AG10803 (cell line): ENCODE measurements around the gene KLHL17.

Experiments
- DNase-seq: peaks from one replicate; pipeline ENCODE4 v3.0.0; 2010; ENCODE audit warnings: low read depth
- H3K4me3 ChIP-seq: 2 replicates; pipeline ENCODE4 v1.5.1; 2011; ENCODE audit warnings: mild to moderate bottlenecking, low read length, control low read depth
- TF ChIP-seq, protein P1 (sequence below): conservative IDR thresholded peaks from 2 replicates; pipeline ENCODE4 v1.5.1; 2011; ENCODE audit warnings: mild to moderate bottlenecking, low read length, control low read depth, inconsistent platforms

The KLHL17 gene

DNA sequence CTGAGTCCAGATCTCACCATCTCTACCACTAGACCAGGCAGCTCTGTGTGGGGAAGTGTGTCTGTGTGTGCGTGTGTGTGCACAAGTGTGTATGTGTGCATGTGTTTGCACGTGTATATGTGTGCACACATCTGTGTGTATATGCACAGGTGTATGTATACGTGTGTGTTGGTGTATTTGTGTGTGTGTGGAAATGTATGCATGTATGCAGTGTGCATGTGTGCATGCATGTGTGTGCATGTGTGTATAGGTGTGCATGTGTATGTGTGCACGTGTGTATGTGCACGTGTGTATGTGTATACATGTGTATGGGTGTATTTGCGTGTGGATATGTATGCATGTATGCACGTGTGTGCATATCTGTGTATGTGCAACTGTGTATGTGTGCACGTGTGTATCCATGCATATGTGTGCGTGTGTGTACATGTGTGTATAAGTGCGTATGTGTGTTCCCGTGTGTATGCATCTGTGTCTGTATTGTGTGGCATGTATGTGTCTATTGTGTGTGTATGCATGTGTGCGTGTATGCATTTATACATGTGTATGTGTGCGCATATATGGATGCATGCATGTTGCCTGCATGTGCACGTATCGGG, 9.0 kb downstream of the KLHL17 start:
- DNase-seq = no peak
- TF ChIP-seq, protein P1, sequence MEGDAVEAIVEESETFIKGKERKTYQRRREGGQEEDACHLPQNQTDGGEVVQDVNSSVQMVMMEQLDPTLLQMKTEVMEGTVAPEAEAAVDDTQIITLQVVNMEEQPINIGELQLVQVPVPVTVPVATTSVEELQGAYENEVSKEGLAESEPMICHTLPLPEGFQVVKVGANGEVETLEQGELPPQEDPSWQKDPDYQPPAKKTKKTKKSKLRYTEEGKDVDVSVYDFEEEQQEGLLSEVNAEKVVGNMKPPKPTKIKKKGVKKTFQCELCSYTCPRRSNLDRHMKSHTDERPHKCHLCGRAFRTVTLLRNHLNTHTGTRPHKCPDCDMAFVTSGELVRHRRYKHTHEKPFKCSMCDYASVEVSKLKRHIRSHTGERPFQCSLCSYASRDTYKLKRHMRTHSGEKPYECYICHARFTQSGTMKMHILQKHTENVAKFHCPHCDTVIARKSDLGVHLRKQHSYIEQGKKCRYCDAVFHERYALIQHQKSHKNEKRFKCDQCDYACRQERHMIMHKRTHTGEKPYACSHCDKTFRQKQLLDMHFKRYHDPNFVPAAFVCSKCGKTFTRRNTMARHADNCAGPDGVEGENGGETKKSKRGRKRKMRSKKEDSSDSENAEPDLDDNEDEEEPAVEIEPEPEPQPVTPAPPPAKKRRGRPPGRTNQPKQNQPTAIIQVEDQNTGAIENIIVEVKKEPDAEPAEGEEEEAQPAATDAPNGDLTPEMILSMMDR = no peak
- H3K4me3 ChIP-seq = no peak overlapping the region

DNA sequence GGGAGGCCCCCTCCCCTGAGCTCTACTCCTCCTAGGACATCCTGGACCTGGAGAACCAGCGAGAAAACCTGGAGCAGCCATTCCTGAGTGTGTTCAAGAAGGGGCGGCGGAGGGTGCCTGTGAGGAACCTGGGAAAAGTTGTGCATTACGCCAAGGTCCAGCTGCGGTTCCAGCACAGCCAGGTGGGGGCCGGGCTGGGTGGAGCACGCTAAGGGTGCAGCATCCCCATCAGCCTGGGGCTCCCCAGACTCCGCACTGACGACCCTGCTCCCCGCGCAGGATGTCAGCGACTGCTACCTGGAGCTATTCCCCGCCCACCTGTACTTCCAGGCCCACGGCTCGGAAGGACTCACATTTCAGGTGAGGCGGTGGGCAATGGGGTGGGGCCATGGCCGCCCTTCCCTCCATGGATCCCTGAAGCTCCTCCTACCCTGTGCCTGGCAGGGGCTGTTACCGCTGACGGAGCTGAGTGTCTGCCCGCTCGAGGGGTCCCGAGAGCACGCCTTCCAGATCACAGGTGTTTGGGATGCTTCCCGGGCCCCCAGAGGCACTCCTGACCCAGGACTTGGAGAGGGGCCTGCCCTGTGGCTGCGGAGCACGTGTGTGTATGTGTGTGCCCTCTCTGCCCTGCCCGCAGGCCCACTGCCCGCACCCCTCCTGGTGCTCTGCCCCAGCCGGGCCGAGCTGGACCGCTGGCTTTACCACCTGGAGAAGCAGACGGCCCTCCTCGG, 10.0 kb downstream of the KLHL17 start:
- DNase-seq = no peak
- TF ChIP-seq, protein P1 = no peak
- no peak overlapping the region for H3K4me3 ChIP-seq

DNA sequence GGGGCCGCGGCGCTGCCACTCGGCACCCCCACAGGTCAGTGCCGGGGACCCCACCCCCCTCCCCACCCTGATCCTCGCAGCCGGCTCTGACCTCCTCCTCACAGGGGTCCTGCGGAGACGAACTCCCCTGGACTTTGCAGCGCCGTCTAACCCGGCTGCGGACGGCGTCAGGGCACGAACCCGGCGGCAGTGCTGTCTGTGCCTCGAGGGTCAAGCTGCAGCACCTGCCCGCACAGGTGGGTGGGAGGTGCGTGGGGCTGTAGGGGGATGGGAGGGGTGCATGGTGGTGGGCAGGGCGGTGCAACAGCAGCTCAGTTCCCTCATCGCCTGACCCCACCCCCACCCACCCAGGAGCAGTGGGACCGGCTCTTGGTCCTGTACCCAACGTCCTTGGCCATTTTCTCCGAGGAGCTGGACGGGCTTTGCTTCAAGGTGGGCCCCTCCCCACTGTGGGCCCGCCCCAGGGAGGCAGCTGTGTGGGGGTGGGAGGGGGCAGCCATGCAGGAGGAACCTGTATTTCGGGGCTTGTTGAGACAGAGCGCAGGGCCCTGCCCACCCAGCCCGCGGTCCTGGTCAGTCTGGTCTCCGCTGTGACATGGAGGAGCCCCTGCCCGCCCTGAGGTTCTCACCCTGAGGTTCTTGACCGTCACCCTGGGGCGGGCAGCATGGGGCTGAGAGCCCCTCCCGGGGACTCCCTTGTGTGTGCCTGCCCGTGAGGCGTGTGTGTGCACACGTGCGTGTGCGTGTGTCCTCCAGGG, 10.8 kb downstream of the KLHL17 start:
- no peak for DNase-seq
- H3K4me3 ChIP-seq = no peak overlapping the region
- TF ChIP-seq, protein P1 = no peak

DNA sequence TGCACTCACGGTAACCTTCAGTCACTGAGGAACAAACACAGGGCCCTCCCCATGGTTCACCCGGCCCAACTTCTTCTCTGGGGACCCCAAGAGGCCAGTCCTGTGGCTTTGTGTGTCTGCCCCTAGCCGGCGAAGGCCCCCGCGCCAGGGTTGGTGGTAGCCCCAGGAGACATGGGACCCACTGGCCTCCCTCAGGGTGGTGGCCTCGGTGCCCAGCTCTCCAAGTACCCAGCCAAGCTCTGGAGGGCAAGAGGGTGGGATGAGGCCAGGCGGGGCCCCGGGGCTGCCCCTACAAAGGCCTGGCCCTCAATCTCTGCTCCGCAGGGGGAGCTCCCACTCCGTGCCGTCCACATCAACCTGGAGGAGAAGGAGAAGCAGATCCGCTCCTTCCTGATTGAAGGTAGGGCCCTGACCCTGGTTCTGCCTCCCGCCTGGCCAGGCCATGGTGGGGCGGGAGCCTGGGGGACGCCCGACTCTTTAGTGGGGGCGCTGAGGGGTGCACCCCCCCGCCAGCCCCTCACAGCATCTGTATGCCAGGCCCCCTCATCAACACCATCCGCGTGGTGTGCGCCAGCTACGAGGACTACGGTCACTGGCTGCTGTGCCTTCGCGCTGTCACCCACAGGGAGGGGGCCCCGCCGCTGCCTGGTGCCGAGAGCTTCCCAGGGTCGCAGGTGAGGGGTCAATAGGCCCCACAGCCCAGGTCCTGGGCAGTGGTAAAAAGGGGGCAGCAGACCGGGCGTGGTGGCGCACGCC, 11.5 kb downstream of the KLHL17 start:
- no peak overlapping the region for H3K4me3 ChIP-seq
- TF ChIP-seq, protein P1 = no peak
- DNase-seq = no peak

DNA sequence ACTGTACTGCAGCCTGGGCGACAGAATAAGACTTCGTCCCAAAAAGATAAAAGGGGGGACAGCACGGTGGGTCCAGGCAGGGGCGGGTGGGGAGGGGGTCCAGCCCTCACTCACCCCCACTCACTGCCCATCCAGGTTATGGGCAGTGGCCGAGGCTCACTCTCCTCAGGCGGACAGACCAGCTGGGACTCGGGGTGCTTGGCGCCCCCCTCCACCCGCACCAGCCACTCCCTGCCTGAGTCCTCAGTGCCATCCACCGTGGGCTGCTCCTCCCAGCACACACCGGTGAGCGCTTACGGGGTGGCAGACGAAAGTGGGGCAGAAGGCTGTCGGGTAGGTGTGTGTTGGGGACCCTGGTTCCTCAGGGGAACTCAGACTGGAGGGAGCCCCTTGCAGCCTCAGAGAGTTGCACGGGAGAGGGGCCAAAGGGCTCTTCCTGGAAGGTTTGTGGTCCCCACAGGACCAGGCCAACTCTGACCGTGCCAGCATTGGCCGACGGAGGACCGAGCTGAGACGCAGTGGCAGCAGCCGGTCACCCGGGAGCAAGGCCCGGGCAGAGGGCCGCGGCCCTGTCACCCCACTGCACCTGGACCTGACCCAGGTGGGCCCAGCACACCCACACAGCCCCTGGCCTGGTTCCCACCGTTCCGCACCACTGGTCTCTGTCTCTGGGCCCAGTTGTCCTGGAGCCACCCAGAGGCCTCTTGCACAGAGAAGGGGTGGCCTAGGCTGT, 12.5 kb downstream of the KLHL17 start:
- TF ChIP-seq, protein P1 = no peak
- no peak for DNase-seq

DNA sequence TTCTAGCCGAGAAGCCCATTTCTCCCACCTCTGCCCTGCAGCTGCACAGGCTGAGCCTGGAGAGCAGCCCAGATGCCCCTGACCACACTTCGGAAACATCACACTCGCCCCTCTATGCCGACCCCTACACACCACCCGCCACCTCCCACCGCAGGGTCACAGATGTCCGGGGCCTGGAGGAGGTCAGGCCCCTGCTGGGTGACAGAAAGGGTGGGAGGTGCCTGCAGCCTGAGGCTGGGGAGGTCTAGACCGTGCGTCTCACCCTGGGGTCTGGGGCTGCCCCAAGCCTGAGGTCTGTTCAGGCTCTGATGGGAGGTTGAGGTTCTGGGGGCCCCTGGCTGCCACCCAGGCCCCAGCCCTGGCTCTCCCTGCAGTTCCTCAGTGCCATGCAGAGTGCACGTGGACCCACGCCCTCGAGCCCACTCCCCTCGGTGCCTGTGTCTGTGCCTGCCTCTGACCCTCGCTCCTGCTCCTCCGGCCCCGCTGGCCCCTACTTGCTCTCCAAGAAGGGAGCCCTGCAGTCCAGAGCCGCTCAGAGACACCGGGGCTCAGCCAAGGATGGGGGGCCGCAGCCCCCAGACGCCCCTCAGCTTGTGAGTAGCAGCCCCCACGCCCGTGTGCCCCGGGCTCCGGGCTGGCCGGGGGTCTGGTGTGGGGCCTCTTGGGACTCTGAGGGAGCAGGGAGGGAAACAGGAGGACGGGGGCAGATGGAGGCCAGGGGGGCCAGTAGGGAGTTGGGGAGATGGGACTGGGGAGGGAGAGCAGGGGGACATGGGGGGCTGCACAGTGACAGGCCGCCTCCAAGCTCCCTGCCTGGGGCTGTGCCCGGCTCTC, 13.3 kb downstream of the KLHL17 start:
- DNase-seq = no peak
- no peak overlapping the region for H3K4me3 ChIP-seq
- TF ChIP-seq, protein P1 = no peak

More for the DNA sequence above, 12.5 kb downstream of the KLHL17 start:
- H3K4me3 ChIP-seq = no peak overlapping the region
